HG02642 (cell line): ENCODE measurements around the gene EML2.
"Not testable (repeated sequence)": the region's sequence is repeated elsewhere in the genome, so short reads cannot be mapped to it uniquely, and the experiment has no call there.

Source experiments
- ATAC-seq: cut with Tn5 transposase; IDR thresholded peaks from one replicate; pipeline ENCODE4 v1.9.1; 2021; ENCODE audit warnings: mild to moderate bottlenecking; ENCODE audit not compliant: unreplicated experiment, poor library complexity

Gene EML2

DNA sequence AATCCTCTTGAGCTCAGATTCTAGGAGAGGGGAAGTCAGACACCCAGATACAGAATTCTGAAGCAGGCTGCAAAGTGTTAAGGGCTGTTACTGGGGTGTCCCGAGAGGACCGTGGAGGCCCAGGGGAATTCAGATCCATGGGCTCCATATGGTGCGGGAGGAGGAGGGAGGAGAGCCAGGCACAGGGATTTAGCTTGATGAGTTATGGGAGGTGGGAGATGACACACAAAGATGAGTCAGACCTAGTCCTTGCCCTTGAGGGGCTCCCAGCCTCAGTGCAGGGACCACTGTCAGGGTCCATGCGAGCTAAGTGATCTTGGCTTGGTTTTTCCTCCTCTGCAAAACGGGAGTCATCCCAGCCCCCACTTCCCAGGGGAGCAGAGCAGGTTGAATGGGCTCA, 14.4 kb upstream of the EML2 start:
- ATAC-seq: no peak

DNA sequence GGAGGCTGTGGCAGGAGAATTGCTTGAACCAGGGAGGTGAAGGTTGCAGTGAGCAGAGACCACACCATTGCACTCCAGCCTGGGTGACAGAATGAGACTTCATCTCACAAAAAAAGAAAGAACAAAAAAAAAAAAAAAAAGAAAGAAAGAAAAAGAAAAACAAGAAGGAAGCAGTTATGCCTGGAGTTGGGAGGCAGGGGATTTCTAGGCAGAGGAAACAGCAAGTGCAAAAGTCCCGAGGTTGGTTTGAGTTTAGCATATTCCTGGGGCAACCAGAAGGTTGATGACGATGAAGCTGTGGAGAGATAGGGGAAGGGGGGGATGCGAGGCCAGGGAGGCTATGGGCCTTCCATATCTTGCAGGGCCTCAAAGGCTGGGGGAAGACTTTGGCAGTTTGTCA, 11.5 kb upstream of the EML2 start:
- ATAC-seq: no peak

DNA sequence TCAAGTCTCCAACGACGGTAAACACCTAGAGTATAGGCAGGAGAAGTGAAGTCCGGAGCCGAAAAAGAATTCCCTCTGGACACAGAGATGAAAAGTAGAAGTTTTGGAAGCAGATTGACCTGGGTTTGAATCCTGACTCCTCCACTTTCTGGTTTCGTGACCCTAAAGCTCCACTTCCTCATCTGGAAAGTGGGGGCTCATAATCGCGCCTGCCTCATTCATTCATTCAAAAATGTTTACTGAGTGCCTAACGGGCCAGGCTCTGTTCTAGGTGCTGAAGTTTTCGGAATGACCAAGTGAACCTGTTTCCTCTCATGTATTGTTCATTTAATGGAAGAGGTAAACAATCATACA, 7.1 kb upstream of the EML2 start:
- no peak for ATAC-seq

- peak; percentile 37 for ATAC-seq
Measured at GRCh38 chr19:45645631-45646344, 6.6 kb upstream of the EML2 start.

- ATAC-seq: no peak
Measured at GRCh38 chr19:45645068-45645630, 6.0 kb upstream of the EML2 start.

- no peak for ATAC-seq
Measured at GRCh38 chr19:45643927-45644771, 5.0 kb upstream of the EML2 start.

GRCh38 chr19:45643024-45643926, 4.1 kb upstream of the EML2 start:
- peak; percentile 32 for ATAC-seq

DNA sequence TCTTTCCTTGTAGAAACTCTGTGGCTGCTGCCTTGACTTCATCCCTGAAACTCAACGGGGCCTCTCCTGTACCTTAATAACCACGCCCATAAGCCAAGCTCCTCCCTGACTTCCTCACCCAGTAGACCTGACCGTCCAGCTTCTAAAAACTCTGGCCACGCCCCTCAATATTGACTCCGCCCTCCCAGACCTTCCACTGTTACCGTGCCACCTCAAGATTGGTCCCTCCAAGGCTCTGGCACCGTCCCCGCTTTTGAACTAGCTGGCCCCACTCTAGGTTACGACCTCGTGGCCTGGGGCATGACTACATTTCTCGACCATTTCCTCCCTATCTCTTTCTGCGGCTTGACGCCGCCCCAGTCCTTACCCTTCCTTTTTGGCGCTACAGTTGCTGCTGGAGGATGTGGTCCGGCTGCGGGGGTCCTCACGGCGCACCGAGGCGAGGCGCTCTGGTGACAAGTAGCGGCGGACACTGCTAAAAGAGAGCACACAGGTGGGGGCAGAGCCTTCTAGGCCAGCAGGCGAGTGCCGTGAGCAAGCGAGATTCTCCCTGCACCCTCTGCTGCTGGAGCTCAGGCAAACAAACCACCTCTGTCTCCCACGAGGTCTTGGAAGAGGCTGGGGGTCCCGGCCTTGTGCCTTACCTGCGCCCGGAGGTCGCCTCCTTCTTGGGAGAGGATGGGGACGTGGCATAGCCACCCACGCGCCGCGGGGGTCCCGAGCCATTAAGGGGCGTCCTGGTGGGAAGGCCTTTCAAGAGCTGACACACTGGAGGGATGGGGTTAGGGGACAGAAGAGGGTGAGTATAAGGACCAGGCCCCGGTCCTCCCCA, 2.3 kb upstream of the EML2 start:
- peak; percentile 37 for ATAC-seq

DNA sequence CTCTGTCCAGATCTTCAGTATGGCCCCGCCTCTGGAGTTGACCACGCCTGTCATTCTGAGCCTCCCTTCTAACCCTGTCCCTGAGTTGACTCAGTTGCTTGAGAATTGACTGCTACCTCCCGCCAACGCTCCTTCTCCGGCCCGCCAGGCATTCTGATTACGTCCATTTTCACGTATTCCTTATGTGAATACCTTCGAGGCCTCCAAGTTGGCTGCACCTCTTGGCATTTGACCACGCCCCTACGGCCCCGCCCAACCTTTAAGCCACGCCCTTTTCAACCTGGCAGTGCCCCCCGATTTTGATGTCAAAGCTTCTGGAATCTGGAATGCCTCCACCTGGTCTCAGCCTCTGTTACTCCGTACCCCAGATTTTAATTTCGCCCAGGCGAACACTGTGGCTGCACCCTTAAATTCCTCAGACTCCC, 1.7 kb upstream of the EML2 start:
- ATAC-seq: no peak

- no peak for ATAC-seq
Measured at GRCh38 chr19:45637890-45638667, 1.1 kb downstream of the EML2 start.

GRCh38 chr19:45636902-45637301, 2.3 kb downstream of the EML2 start:
- ATAC-seq: no peak

DNA sequence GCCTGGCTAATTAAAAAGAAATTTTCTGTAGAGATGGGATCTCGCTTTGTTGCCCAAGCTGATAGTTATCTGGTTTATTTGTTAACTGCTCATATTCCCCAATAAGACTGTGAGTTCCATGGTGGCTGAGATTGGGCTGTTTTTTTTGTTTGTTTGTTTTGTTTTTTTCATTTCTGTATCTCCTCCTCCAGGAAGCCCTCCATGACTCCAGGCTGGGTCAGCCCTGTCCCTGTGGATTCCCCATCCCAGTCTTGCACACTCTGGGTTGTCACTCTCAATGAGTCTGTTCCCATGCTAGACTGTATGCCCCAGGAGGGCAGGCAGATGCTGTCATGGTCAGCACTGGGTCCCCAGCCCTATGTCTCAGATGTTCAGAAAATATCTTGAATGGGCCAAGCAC, 2.9 kb downstream of the EML2 start:
- ATAC-seq: no peak

DNA sequence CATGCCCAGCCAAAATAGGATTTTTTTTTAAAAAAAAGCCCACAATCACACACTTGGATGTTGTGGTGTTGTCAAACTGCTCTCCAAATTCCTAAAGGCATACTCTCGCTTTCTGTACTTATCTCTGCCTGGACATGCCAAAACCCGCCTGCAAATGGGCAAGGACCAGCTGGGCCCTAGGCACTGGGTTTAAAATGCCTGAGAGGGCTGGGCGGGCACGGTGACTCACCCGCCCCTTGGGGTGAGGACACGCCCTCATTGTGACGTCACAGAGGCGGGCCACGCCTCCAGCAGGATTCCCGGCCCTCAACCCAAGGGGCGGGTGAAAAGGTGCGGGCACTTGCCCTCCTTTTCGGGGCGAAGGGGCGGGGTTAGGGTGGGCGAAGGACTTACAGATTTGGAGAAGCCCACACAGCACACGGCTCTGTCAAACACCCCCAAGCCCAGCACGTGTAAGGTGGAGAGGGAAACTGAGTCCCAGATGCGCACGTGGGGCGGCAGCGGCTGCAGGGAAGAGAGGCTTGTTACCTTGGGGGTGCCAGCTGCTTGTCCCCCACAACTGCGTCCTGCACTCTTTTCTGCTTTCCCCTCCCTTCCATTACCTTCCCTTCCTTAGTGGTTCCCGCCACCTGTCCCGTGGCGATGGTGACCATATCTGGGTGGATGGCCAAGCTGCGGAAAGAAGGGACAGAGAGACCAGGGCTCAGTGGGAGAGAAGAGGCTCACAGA, 6.6 kb downstream of the EML2 start:
- ATAC-seq: no peak

DNA sequence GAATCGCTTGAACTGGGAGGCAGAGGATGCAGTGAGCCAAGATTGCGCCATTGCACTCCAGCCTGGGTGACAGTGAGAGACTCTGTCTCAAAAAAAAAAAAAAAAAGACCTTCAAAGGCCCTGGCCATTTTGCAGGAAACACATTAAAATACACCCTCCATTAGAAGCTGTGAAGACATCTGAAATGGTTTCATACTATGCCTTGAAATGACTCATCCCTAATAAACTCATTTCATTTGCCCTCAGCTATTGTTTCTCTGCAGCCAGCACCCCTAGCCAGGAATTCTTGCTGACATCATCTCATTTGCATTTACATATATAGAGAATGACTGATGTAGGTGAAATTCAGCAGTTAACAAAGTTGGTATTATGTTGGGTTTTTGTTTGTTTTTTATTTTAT, 8.7 kb downstream of the EML2 start:
- no peak for ATAC-seq

DNA sequence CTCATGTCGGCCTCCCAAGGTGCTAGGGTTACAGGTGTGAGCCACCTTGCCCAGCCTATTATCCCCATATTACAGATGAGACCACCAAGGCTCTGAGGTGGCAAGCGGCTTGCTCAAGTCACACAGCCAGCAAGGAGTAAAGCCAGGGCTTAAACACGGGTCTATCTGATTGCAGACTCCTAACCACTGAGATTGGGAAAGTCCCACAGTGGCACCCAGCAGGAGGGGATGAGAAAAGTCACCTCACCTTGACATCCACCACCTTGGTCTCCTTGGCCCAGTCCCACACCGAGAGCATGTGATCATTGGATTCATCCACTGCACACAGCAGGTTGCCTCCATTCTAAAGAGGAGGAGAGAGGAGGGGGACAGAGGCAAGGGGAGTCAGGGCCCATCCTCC, 9.5 kb downstream of the EML2 start:
- ATAC-seq: no peak

DNA sequence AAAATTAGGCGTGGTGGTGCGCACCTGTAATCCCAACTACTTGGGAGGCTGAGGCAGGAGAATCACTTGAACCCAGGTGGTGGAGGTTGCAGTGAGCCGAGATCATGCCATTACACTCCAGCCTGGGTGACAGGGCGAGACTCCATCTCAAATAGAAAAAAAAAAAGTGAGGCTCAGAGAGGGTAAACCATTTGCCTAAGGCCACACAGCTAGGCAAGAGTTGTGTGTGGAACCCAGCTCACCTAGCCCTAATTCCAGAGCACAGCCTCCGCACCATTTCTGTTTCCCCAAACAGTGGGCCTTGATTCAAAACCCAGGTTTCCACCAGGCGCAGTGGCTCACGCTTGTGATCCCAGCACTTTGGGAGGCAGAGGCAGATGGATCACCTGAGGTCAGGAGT, 11.0 kb downstream of the EML2 start:
- not testable (repeated sequence) for ATAC-seq

DNA sequence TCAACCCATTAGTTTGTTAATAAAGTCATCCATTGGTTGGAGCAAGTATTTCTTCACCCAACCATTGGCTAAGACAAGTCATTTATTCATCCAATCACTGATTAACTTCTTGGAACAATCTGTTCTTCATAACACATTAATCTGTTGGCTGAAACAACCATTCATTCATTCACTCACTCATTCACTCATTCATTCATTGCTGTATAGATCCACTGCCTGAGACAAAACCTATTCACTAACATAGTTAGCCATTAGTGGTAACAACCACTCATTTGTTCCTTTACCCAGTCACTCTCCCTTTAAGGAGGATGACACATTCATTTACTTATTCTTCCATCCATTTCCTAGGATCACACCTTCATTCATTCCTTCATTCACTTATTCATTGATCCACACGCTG, 15.2 kb downstream of the EML2 start:
- no peak for ATAC-seq

DNA sequence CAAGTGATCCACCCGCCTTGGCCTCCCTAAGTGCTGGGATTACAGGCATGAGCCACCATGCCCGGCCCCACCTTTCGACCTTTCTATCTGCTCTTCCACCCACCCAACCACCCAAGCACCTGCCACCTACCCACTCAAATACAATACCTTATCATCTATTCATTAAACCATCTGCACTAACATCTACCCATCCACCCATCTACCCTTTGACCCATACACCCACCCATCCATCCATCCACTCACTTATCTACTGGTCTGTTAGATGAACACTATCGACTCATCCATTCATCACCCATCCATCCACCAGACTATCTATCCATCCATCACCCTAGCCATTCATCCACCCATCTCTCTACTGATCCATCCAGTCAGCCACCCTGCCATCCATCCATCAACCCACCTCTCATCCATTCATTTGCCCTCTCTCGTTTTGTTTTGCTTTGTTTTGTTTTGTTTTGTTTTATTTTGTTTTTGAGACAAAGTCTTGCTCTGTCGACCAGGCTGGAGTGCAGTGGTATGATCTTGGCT, 17.2 kb downstream of the EML2 start:
- ATAC-seq: no peak
